Measurements from ENCODE around the gene TAOK2.

GRCh38 chr16:30025574-30025973, 51.9 kb downstream of the TAOK2 start:
- TF ChIP-seq CTCF (IDR thresholded peaks at IDR 0.05) = no peak
- no peak for TF ChIP-seq POLR2A (IDR thresholded peaks at IDR 0.05)
